CD4-positive, alpha-beta T cell treated with Interleukin-6 at 100 ng/mL for 8 hours (primary cell): ENCODE data around the gene FUCA2.
A peak's percentile ranks its signal among the peaks of the same experiment; 100 is the strongest.
"Not testable (repeated sequence)": the region's sequence is repeated elsewhere in the genome, so short reads cannot be mapped to it uniquely, and the experiment has no call there.

Source experiments
- DNase-seq: peaks from one replicate; pipeline ENCODE4 v3.0.0-alpha.2; 2020; ENCODE audit warnings: mixed read lengths, low spot score

FUCA2 gene

DNA sequence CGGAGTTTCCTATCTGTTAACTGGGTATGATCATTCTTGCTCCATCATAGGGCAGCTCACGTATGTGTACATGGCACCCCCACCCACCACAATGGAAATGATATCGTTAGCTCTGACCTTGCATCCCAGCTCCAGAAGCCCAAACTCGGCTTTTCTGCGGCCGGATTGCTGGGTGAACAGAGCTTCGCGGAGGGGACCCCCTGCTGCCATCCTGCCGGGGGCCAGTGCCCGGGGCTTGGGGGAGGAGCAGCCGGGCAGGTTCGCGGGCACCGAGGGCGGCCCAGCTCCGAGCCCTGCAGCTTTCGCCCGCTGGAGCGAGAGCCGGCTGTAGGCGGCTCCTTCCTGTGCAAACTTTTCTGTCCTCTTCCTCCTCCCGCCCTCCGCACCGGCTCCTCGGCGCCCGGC, 24.9 kb upstream of the FUCA2 start:
- peak; percentile 37 for DNase-seq

DNA sequence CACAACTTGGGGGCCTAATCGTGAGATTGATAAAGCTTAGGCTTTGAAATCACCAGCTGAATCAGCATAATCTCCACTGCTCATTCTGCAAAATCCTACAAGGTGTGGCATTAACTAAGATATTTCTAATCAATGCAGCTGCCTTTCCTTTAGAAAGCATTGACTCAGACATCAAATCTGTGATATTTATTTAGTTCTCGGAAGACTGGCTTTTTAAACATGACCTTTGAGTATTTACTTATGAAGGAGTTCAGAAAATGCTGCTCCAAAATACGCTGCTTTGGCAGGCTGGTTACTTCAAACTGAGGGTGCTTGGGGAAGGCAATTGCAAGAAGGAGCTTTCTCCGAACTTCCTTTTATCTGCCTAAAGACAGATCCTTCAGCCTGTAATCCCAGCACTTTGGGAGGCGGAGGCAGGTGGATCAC, 23.7 kb upstream of the FUCA2 start:
- DNase-seq: no peak

DNA sequence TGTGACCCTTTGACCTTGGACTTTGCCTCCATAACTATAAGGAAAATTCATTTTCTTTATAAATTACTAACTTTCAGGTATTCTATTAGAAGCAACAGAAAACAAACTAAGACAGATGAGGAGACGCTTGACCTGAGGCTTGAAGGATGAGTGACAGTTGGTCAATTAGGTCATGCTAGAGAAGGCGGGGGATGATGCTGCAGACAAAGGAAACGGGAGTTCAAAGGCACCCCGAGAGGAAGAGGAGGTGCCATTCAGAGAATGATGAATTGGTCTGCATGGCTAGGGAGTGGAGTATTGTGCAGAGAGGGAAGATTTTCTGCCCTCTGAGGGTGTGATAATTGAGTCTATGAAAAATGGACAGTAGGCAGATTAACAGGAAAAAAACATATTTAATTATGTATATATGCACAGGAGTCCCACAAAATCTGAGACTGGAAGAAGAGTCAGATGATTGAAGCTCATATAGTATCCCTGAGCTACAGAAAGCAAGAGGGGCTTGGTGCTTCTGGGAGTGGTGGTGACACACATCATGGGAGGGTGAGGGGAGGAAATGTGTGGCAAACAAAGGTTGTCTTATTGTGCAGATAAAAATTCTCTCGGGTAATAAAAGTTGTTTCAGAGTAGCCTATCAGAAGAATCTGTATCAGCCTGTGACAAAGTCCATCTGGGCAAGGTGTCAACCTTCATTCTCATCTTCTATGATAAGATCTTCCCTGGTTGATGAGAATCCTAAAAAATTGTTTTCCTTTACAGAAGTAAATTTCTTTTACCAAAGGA, 20.4 kb upstream of the FUCA2 start:
- no peak for DNase-seq

DNA sequence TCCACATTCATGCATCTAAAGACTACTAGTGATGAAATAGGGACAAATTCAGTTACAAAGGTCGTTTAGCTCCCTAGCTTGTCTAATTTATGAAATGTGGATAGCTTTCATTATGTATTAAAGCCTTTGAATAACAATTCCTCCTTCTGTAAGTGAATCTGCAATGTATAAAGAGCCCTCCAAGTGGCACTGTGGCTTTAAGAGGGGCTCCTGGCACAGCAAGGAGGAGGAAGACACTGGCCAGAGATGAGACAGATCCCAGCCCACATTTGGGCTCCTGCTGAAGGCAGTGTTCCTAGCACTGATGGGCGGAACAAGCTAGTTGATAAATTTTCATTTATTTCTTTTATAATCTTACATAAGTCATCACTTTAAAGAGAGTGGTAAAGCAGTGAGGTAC, 17.6 kb upstream of the FUCA2 start:
- no peak for DNase-seq

DNA sequence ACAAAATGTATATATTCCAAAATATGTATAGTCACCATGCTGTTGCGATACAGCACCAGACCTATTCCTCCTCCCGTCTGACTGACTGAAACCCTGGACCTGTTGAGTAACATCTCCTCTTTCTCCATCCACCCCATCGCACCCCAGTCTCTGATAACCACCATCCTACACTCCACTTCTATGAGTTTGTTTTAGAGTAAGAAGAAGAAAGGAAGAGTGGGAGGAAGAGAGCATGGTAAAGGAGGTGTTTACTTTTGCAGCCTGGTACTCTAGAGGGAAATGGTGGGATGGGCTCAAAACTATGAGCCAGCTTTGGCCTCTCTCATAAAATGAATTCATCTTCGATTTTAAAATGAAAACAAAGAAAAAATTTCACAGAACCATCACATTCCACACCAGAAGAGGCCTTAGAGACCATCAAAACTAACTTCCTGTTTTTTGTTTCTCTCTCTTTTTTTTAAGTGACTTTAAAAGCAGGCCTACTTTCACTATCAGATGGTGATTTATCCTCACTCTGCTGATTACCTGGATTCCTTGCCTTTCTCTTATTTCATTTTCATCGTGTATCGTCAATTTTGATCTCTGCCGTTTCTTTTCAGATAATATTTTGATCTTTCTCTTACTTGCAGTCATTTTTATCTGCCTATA, 16.8 kb upstream of the FUCA2 start:
- DNase-seq: no peak

DNA sequence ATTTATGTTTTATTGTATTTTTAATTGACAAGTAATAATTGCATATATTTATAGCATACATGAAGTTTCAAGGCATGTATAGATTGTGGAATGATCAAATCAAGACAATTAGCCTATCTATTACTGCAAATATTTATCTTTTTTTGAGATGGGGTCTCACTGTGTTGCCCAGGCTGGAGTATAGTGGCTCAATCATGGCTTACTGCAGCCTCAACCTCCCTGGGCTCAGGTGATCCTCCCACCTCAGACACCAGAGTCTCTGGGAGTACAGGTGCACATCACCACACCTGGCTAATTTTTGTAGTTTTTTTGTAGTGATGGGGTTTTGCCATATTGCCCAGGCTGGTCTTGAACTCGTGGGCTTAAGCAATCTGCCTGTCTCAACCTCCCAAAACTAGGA, 16.2 kb upstream of the FUCA2 start:
- DNase-seq: no peak

DNA sequence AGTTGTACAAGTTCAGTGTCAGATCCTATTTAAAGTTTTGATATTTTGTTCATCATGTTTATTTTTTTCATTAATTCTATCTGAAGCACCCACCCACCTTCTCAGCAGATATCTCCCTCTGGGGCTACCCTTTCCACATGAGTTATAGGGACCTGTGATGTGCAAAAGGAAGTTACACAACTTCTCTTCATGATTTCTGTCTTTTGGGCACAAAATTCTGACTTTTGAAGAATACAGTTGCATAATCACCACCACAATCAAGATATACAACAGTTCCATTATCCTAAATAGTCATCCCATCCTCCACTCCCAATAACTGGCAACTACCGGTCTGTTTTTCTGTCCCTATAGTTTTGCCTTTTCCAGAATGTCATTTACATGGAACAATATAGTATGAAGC, 13.8 kb upstream of the FUCA2 start:
- DNase-seq: no peak

DNA sequence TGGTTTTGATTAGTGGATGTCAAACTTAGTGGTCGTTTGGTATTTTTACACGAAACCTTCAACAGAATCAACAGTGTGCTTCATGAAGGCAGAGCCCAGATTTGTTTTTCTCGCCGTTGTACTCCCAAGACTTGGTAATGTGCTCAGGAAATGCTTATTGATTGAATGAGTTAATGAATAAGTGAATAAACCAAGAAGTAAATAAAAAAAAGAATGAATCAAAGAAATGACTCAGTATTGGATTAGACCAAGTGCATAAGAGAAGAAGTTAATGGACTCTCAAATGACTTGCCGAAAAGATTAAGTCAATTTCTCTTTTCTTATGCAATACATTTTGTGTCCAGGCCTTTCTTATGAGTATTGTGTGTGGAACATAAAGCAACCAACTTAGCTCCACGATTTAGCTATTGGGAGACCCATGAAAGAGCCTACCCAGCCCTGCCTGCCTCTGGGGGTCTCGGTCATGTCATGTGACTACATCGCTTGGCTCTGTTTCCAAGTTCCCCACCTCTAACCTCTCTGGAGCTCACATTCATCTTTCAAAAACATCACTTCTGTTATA, 10.6 kb upstream of the FUCA2 start:
- DNase-seq: no peak

DNA sequence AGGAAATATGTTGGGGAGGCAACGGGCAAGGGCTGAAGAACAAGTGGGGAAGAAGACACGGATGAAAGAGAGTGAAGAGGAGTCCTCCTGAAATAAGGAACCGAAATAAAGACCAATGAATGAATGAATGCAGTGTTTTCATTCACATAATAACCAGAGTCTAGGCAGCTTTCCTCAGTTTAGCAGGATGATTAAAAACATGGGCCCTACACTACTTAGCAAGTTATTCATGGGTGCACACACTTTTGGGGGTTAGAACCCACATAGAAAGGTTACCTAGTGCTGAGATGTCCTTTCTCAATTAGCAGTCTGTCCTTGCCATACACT, 5.9 kb upstream of the FUCA2 start:
- no peak for DNase-seq

DNA sequence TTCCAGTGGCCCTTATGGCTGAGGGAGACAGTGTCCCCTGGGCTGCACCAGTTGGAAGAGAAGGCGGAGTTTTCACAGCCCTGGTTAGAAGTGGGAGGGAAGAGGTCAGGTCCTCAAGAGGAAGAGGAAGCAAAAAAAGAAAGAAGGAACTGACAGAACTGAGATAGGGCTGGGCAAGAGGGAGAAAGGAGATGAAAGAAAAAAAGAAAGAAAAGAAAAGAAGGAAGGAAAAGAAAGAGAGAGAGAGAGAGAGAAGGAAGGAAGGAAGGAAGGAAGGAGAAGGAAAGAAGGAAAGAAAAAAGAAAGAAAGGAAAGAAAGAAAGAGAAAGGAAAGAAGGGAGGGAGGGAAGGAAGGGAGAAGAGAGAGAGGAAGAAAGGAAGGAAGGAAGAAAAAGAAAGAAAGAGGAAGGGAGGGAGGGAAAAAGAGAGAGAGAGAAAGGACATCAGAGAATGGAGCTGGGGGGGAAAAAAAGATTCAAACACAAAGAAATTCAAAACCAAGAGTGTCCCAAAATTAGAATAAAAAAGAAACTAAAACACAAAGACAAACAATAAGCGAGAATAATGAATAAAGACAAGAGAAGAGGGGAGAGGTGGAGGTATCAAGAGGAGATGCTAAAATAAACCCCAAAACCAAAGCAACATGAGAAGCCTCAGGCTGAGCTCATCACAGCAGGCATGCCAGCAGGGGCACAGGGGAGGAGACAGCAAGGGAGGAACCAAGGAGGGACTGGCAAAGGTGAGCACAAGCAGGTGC, 5.3 kb upstream of the FUCA2 start:
- no peak for DNase-seq

DNA sequence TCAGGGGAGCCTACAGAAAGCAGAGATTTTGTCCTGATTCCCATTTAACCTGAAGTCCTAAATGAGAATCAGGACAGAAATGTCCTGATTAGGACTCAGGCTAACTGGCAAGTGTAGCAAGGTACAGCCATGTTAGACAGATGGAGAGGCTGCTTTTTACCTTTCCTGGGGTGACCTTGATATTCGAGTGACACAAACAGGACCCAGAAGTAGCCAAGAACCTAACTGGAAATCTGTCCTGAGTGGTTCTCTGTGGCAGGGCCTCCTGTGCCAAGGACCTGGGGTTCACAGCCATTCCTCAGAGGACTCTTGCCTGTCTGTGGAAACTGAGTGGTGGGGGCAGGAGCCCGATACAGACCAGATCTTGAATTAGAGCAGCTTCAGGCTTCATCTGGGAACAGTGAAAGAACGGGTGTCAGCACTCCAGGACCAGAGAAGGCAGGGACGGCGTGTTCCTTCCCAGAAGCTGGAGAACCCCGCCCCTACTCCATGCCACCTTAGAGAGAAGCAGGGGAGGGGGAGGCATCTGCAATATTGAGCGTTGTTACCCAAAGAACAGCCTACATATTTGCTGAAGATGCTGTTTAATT, 4.3 kb upstream of the FUCA2 start:
- no peak for DNase-seq

DNA sequence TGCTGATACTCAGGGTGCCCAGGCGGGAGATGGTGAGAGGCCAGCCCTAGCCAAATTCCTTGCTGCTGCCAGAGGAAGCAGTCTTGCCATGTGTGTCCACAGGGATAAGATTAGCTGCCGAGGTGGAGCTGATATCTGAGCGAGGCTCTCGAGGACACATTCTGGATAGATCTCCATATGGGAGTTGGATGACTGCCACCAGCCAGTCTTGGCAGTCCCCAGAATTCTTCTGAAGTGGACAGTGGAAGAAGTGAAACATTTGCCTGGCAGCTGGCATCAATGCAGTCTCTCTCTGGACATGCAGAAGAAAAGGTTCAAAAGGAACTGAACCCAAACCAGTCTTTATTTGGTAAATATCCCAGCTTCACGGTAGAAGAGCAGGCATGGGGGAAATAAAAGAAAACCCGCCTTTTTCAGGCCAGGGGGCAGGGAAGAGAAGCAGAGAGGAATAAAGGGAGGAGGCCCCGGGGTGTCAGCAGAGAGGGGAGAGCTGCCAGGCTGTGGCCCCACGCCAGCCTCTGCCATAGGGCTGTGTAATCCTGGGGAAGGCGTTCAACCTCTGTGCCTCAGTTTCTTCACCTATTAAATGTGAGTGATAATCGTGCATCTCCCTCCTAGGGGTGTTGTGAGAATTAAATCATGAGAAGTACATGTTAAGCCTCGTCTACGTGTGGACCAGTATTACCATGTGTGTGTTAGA, 3.7 kb upstream of the FUCA2 start:
- DNase-seq: no peak

DNA sequence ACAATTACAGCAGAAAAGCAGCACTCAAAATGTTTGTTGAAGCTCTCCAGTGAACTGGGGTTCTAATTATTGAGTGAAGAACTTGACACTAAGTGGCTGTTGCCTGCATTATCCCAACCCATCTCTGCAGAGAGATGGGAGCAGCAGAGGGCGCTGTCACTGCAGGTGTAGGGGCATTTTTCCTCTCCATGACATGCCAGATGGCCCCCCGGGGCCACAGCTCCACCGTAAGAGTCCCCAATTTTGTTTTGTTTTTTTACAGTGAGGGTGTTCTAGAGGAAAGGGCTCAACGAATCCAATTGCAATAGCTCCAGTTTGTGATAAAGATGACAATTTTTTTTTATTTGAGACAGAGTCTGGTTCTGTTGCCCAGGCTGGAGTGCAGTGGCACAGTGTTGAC, 1.9 kb upstream of the FUCA2 start:
- peak; percentile 42 for DNase-seq

DNA sequence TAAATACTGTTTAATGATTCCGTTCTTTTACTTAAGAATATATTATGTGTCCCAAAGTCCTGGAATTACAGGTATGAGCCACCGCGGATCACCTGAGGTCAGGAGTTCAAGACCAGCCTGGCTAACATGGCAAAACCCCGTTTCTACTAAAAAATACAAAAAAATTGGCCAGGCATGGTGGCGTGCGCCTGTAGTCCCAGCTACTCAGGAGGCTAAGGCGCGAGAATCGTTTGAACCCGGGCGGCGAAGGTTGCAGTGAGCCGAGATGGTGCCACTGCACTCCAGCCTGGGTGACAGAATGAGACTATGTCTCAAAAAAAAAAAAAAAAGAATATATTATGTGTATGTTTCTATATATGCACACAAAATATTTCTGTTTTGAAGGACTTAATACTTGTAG, 1.2 kb downstream of the FUCA2 start:
- DNase-seq: not testable (repeated sequence)

DNA sequence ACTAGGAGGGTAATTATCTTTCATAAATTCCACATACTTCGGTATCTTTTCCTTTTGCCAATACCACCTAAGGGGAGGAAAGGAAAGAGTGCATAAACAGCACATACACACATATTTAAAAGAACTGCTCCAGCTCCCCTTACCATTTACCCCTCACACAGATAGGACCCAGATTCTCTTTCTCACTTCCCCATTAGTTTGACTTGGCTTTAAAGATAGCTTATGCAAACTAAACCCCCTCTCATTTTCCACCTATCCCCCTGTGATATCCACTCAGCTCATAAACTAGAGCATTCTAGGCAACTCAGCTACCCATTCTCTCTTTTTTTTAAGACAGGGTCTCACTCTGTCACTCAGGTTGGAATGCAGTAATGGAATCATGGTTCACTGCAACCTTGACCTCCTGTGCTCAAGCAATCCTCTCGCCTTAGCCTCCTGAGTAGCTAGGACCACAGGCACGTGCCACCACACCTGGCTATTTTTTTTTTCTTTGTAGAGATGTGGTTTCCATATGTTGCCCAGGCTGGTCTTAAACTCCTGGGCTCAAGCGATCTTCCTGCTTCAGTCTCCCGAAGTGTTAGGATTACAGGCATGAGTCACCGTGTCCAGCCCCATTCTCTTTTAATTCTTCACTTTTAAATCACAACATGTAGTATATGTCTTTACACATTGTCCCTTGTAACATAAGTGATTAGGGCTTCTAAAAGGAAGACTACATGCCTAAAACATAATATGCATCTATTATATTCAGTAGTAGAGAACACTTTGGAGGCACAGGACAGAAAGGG, 4.0 kb downstream of the FUCA2 start:
- no peak for DNase-seq

DNA sequence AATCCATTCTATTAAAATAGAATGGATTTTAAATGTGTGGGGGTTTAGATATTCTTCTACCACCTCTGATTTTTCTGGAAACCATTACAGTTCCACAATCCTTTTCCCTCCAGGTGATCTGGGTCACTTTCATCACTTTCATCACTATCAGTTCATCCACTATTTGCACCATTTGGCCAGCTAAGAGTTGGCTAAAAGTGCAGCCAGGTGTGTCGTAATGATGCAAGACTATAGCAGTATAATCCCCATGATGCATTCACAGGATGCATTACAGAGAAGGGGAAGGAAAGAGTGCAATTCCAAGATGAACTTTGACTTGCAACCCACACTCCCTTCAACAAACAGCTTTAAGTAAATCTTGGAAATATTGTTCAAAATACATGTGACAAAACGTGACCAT, 4.9 kb downstream of the FUCA2 start:
- no peak for DNase-seq

DNA sequence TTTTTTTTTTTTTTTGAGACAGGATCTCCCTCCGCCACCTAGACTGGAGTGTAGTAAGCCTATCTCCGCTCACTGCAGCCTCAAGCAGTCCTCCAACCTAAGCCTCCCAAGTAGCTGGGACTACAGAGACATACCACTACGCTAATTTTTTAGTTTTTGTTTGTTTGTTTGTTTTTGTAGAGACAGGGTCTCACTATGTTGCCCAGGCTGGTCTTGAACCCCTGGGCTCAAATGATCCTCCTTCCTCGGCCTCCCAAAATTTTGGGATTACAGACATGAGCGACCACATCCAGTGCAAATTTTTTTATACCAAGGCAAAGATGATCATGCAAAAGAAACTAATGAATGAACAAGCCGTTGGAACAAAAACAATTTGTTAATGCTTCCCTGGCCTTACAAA, 5.3 kb downstream of the FUCA2 start:
- DNase-seq: no peak

DNA sequence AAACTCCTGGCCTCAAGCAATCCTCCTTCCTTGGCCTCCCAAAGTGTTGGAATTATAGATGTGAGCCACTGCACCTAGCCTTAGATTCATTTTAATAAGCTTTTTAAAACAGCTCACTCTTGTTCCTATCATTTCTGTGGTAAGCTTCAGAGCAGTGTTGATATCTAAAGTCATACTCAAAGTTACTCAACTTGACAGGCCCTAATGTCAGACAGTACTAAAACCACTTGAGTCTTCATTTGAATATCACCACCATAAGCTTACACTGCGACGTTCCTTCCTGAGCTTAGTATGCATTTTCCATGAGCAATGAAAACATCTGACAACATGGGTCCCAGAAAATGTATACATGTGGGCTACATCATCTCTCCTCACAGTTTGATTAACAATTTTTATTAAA, 6.0 kb downstream of the FUCA2 start:
- no peak for DNase-seq

DNA sequence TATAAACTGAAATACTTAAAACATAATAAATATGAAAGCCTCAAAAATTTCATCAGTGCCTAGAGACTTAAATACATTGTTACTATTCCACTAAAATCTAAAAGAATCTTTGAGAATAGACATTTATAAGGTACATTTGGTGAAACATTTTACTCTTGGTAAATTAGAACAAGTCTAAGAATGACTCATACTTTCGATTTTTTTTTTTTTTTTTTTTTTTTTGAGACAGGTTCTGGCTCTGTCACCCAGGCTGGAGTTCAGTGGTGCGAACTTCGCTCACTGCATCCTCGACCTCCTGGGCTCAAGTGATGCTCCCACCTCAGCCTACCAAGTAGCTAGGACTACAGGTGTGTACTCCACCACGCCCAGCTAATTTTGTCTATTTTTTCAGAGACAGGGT, 6.4 kb downstream of the FUCA2 start:
- DNase-seq: no peak

DNA sequence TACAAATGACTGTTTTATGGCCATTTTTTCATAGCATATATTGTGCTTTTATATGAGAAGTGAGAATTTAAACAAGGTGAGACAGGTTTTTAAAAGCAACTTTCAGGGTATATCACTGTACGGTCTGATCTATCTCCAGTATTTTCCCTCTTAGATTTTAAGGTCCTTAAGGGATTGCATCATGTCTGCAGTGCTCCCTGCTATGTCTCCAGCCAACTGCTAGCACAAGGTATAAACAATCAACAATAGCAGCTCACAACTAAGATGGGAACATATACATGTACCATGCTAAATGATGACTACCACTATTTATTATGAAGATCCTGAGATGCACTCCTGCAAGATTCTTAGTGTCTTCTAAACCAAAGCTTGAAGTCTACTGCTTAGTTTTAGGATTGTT, 7.2 kb downstream of the FUCA2 start:
- DNase-seq: no peak

DNA sequence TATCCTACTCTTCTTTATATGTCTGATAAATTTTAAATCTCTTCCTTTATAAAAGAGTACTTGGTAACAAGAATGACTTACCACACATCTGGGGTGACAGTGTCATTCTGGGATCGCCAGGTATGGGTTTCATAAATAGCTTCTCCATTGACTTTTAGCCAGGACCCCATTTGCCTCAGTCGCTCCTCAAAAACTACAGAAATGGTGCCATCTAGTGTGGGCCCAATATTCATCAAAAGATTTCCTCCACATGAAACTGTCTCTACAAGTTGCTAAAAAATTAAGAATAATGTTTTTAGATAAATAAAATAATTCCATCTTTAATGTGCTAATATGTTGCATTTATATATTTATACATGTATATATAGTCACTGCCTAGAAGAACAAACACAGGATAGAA, 9.7 kb downstream of the FUCA2 start:
- DNase-seq: no peak
